ENCODE data around the gene USP2.
"Not testable (repeated sequence)": the region's sequence is repeated elsewhere in the genome, so short reads cannot be mapped to it uniquely, and the experiment has no call there.

The USP2 gene

DNA sequence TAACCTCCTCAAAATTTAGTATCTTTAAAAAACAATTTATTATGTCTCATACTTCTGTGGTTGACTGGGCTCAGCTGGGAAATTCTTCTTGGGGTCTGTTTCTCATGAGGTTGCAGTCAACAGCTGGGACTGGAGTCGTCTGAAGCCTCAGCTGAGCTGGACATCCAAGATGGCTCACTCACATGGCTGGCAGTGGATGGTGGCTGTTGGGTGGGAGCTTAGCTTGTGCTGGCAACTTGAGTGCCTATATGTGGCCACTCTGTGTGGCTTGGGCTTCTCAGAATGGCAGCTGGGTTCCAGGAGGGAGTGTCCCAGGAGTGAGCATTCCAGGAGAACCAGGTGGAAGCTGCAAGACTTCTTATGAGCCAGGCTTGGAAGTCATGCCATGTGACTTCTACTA is 28.2 kb upstream of the USP2 start:
- Histone ChIP-seq H3K27me3 (peaks cover 21% of the 10 kb centered on the region), H3K27ac (no peak overlapping the region), H3K4me1 (ENCODE audit: control insufficient read depth in 1 of 2, insufficient read depth in 1 of 2, low read depth in 1 of 2, low read length in 1 of 2) (no peaks in the 10 kb centered on the region), H3K36me3 (no peaks in the 10 kb centered on the region), H3K9me3 (no peaks in the 10 kb centered on the region), H3K4me3 (ENCODE audit: low read depth in 1 of 2, low read length in 1 of 2) (no peak overlapping the region)
- no peak for TF ChIP-seq CTCF (IDR thresholded peaks at IDR 0.05)

DNA sequence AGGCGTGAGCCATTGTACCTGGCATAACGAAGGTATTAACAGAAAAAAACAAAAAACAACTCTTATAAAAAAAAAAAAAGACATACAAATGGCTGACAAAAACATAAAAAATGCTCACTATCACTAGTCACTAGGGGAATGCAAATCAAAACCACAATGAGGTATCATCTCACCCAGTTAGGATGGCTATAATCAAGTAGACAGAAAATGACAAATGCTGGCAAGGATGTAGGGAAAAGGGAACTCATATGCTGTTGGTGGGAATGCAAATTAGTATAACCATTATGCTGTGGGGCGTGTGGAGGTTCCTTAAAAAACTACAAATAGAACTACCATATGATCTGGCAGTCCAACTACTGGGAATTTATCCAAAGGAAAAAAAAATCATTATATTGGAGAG is 24.5 kb upstream of the USP2 start:
- Histone ChIP-seq H3K27ac (no peak overlapping the region), H3K9me3 (peaks cover 2% of the 10 kb centered on the region), H3K36me3 (no peaks in the 10 kb centered on the region), H3K27me3 (peaks cover 14% of the 10 kb centered on the region), H3K4me1 (ENCODE audit: control insufficient read depth in 1 of 2, insufficient read depth in 1 of 2, low read depth in 1 of 2, low read length in 1 of 2) (no peaks in the 10 kb centered on the region), H3K4me3 (ENCODE audit: low read depth in 1 of 2, low read length in 1 of 2) (no peak overlapping the region)
- TF ChIP-seq CTCF (IDR thresholded peaks at IDR 0.05), result no peak

GRCh38 chr11:119405448-119405847 is 24.0 kb upstream of the USP2 start:
- not testable (repeated sequence) for H3K4me1 ChIP-seq (ENCODE audit: control insufficient read depth in 1 of 2, insufficient read depth in 1 of 2, low read depth in 1 of 2, low read length in 1 of 2); H3K27ac ChIP-seq; H3K9me3 ChIP-seq; H3K36me3 ChIP-seq; H3K4me3 ChIP-seq (ENCODE audit: low read depth in 1 of 2, low read length in 1 of 2)
- H3K27me3 ChIP-seq, result peaks cover 14% of the 10 kb centered on the region

DNA sequence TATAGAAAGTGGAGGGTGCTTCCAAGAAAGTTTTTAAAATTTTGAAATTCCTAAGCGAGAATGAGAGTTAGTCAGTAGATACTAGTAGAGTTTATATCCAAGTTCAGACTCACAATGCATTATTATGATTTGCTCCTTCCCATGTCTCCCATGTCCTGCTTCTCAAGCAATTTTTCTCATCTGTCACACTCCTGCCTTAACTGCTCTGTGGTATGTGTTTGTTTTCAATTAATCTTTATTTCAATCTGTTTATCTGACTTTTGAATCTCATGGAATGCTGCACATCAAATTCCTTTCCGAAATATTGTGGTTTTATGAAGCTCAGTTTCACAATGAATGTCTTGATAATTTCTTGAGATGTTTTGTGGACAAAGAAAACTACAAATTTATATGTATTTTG is 23.4 kb upstream of the USP2 start:
- Histone ChIP-seq H3K27ac (no peak overlapping the region), H3K27me3 (peaks cover 12% of the 10 kb centered on the region), H3K36me3 (no peaks in the 10 kb centered on the region), H3K4me1 (ENCODE audit: control insufficient read depth in 1 of 2, insufficient read depth in 1 of 2, low read depth in 1 of 2, low read length in 1 of 2) (no peaks in the 10 kb centered on the region), H3K9me3 (peaks cover 8% of the 10 kb centered on the region), H3K4me3 (ENCODE audit: low read depth in 1 of 2, low read length in 1 of 2) (no peak overlapping the region)
- no peak for TF ChIP-seq CTCF (IDR thresholded peaks at IDR 0.05)

- peaks cover 8% of the 10 kb centered on the region for H3K9me3 ChIP-seq
- peaks cover 9% of the 10 kb centered on the region for H3K27me3 ChIP-seq
- H3K36me3 ChIP-seq, result no peaks in the 10 kb centered on the region
- no peak overlapping the region for H3K27ac ChIP-seq
- TF ChIP-seq CTCF (IDR thresholded peaks at IDR 0.05), result no peak
- no peaks in the 10 kb centered on the region for H3K4me1 ChIP-seq (ENCODE audit: control insufficient read depth in 1 of 2, insufficient read depth in 1 of 2, low read depth in 1 of 2, low read length in 1 of 2)
- H3K4me3 ChIP-seq (ENCODE audit: low read depth in 1 of 2, low read length in 1 of 2), result no peak overlapping the region
Measured at GRCh38 chr11:119403021-119403420, 21.5 kb upstream of the USP2 start.

GRCh38 chr11:119402470-119402869 is 21.0 kb upstream of the USP2 start:
- H3K36me3 ChIP-seq, result no peaks in the 10 kb centered on the region
- H3K27me3 ChIP-seq, result peaks cover 10% of the 10 kb centered on the region
- H3K4me3 ChIP-seq (ENCODE audit: low read depth in 1 of 2, low read length in 1 of 2), result no peak overlapping the region
- TF ChIP-seq CTCF (IDR thresholded peaks at IDR 0.05), result no peak
- H3K27ac ChIP-seq, result no peak overlapping the region
- H3K4me1 ChIP-seq (ENCODE audit: control insufficient read depth in 1 of 2, insufficient read depth in 1 of 2, low read depth in 1 of 2, low read length in 1 of 2), result no peaks in the 10 kb centered on the region
- peaks cover 8% of the 10 kb centered on the region for H3K9me3 ChIP-seq
